RWPE1 (cell line): ENCODE results near the gene NELL1.

Experiments used
- CTCF ChIA-PET: fragments of 350-600 bp; sonication (Branson Sonifier 250); formaldehyde crosslinking; extraction: SDS; loops from one replicate; lab custom pipeline; 2021; lab: Yijun Ruan, JAX
- POLR2A ChIA-PET: fragments of 400-600 bp; formaldehyde crosslinking; extraction: SDS; loops from one replicate; lab custom pipeline; 2020; ENCODE audit warnings: antibody characterized with exemption; ENCODE audit not compliant: low non-redundant PET; lab: Yijun Ruan, JAX
- DNase-seq: peaks from one replicate; pipeline ENCODE4 v3.0.0; 2012; ENCODE audit warnings: low spot score
- H3K27ac ChIP-seq: fragments of 450-650 bp; 2 replicates; pipeline ENCODE4 v1.5.1; 2017
- CTCF ChIP-seq: fragments of 450-650 bp; conservative IDR thresholded peaks from 2 replicates; pipeline ENCODE4 v1.5.1; 2017; ENCODE audit warnings: low read depth, mild to moderate bottlenecking

Gene NELL1

GRCh38 chr11:21068886-21069285 lies 399.5 kb downstream of the NELL1 start:
- no peak for DNase-seq
- TF ChIP-seq CTCF = no peak
- ChIA-PET POLR2A (no interaction called here), CTCF (no interaction called here)
- no peak overlapping the region for H3K27ac ChIP-seq

GRCh38 chr11:21069909-21070308 lies 400.5 kb downstream of the NELL1 start:
- ChIA-PET POLR2A (no interaction called here), CTCF (interaction anchor here (0.7 kb wide), 1 partner anchor 100 kb away, joined by 4 read pairs; no protein-coding TSS in a partner anchor)
- H3K27ac ChIP-seq = no peak overlapping the region
- TF ChIP-seq CTCF = no peak
- DNase-seq = no peak

- DNase-seq = no peak
- H3K27ac ChIP-seq = no peak overlapping the region
- ChIA-PET CTCF (interaction anchor here (0.6 kb wide), 1 partner anchor 30 kb away, joined by 3 read pairs; no protein-coding TSS in a partner anchor), POLR2A (no interaction called here)
- no peak for TF ChIP-seq CTCF
These were observed 403.2 kb downstream of the NELL1 start for GRCh38 chr11:21072558-21072957.

GRCh38 chr11:21082853-21083252 lies 413.5 kb downstream of the NELL1 start:
- ChIA-PET CTCF (no interaction called here), POLR2A (no interaction called here)
- no peak for DNase-seq
- H3K27ac ChIP-seq = no peak overlapping the region
- TF ChIP-seq CTCF = no peak

- H3K27ac ChIP-seq = no peak overlapping the region
- DNase-seq = no peak
- TF ChIP-seq CTCF = no peak
- CTCF ChIA-PET = no interaction called here
- POLR2A ChIA-PET = no interaction called here
These were observed 419.5 kb downstream of the NELL1 start for GRCh38 chr11:21088930-21089329.

- CTCF ChIA-PET = no interaction called here
- POLR2A ChIA-PET = no interaction called here
- no peak for DNase-seq
- H3K27ac ChIP-seq = no peak overlapping the region
- TF ChIP-seq CTCF = no peak
These were observed 435.3 kb downstream of the NELL1 start for GRCh38 chr11:21104641-21105040.
